ENCODE measurements around the gene GDF2. TPM values are rescaled to one million over a fixed set of nuclear protein-coding genes. Genes with fewer than 3 reads are reported as not detected.

Gene GDF2
- polyA plus RNA-seq, 1 experiment = not detected

DNA sequence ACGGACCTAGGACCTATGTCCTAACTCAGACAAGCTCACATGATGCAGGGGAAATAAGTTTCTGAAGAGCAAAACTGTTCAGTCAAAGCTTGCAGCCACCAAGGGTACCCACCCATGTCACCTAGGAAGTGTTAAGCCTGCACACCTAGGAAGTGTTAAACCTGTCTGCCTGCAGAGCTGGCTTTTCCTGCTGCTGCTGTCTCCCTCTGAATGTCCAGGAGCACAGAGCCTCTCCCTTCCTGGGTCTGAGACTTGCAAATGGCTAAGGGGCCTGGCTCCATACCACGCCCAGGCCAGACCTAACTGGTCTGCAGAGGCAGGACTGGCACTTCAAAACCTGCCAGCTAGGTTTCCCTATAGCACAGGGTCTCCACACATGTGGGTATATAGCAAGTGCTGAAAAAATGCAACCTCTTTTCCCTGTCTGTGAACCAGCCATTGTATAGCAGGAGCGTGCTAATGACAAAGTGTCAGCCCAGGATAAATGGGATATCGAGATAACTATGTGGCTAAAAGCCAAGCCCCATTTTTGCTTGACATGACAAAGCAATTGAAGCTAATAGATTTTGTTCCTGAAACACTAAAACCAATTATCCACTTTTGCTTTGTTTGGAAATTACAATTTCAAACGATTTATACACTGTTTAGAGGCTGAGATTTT lies 1.5 kb downstream of the GDF2 start:
- Histone ChIP-seq H3K27ac (ENCODE audit: low read depth, low read length) (no peak overlapping the region), H3K4me3 (ENCODE audit: low read depth, low read length) (no peak overlapping the region), H3K9me3 (ENCODE audit: control insufficient read depth, insufficient read depth, low read length) (no peaks in the 10 kb centered on the region), H3K27me3 (ENCODE audit: control insufficient read depth, insufficient read depth, low read length) (peaks cover 33% of the 10 kb centered on the region)
- CTCF ChIA-PET = interaction anchor here (0.9 to 1.5 kb wide), 4 partner anchors 12 to 329 kb away, joined by 3 to 7 read pairs (median 4); no protein-coding TSS in a partner anchor
- DNase-seq (ENCODE audit: low read depth, low spot score) = no peak
- POLR2A ChIA-PET = no interaction called here
- TF ChIP-seq, protein P1, sequence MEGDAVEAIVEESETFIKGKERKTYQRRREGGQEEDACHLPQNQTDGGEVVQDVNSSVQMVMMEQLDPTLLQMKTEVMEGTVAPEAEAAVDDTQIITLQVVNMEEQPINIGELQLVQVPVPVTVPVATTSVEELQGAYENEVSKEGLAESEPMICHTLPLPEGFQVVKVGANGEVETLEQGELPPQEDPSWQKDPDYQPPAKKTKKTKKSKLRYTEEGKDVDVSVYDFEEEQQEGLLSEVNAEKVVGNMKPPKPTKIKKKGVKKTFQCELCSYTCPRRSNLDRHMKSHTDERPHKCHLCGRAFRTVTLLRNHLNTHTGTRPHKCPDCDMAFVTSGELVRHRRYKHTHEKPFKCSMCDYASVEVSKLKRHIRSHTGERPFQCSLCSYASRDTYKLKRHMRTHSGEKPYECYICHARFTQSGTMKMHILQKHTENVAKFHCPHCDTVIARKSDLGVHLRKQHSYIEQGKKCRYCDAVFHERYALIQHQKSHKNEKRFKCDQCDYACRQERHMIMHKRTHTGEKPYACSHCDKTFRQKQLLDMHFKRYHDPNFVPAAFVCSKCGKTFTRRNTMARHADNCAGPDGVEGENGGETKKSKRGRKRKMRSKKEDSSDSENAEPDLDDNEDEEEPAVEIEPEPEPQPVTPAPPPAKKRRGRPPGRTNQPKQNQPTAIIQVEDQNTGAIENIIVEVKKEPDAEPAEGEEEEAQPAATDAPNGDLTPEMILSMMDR (IDR thresholded peaks at IDR 0.05; ENCODE audit: low read depth, low read length) = no peak

- DNase-seq (ENCODE audit: low read depth, low spot score) = no peak
- Histone ChIP-seq H3K27me3 (ENCODE audit: control insufficient read depth, insufficient read depth, low read length) (peaks cover 24% of the 10 kb centered on the region), H3K9me3 (ENCODE audit: control insufficient read depth, insufficient read depth, low read length) (no peaks in the 10 kb centered on the region), H3K27ac (ENCODE audit: low read depth, low read length) (no peak overlapping the region), H3K4me3 (ENCODE audit: low read depth, low read length) (no peak overlapping the region)
- ChIA-PET POLR2A (no interaction called here), CTCF (no interaction called here)
- TF ChIP-seq, protein P1 (IDR thresholded peaks at IDR 0.05; ENCODE audit: low read depth, low read length) = no peak
Observed at GRCh38 chr10:47325303-47326291, 3.3 kb downstream of the GDF2 start.

GRCh38 chr10:47326306-47326926 lies 4.2 kb downstream of the GDF2 start:
- peaks cover 17% of the 10 kb centered on the region for H3K27me3 ChIP-seq (ENCODE audit: control insufficient read depth, insufficient read depth, low read length)
- CTCF ChIA-PET = no interaction called here
- DNase-seq (ENCODE audit: low read depth, low spot score) = no peak
- H3K4me3 ChIP-seq (ENCODE audit: low read depth, low read length) = no peak overlapping the region
- H3K9me3 ChIP-seq (ENCODE audit: control insufficient read depth, insufficient read depth, low read length) = no peaks in the 10 kb centered on the region
- POLR2A ChIA-PET = no interaction called here
- TF ChIP-seq, protein P1 (IDR thresholded peaks at IDR 0.05; ENCODE audit: low read depth, low read length) = no peak
- no peak overlapping the region for H3K27ac ChIP-seq (ENCODE audit: low read depth, low read length)

DNA sequence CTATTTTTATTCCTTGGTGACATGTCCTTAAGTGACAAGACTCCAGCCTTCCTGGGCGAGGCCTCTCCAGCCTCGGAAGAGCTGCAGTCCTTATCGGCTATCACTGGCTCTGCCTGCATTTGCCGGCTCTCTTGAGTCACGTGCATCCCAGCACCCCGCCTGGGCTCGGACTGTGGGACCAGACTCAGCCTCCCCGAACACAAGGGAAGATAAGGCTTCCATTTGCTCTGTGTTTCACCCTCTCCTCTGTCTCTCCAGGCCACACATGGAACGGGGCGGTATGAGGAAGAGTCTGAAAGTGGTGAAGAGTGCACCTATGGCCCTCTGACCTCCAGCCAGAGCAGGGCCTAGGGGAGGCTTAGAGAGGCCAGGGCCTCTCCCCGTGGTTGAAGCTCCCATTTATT lies 4.7 kb downstream of the GDF2 start:
- POLR2A ChIA-PET = no interaction called here
- DNase-seq (ENCODE audit: low read depth, low spot score) = no peak
- CTCF ChIA-PET = no interaction called here
- no peaks in the 10 kb centered on the region for H3K9me3 ChIP-seq (ENCODE audit: control insufficient read depth, insufficient read depth, low read length)
- H3K27me3 ChIP-seq (ENCODE audit: control insufficient read depth, insufficient read depth, low read length) = peaks cover 12% of the 10 kb centered on the region
- H3K4me3 ChIP-seq (ENCODE audit: low read depth, low read length) = no peak overlapping the region
- H3K27ac ChIP-seq (ENCODE audit: low read depth, low read length) = no peak overlapping the region
- TF ChIP-seq, protein P1 (IDR thresholded peaks at IDR 0.05; ENCODE audit: low read depth, low read length) = no peak

All from AG04450 (cell line).